Mucosa of stomach (tissue), 1 donor: ENCODE results near the gene BICC1.

Experiments used
- H3K27me3 ChIP-seq: one replicate; pipeline ENCODE4 v1.7.0; 2013; ENCODE audit warnings: mild to moderate bottlenecking, low read length; ENCODE audit not compliant: control insufficient read depth, insufficient read depth
- H3K36me3 ChIP-seq: one replicate; pipeline ENCODE4 v1.7.0; 2013; ENCODE audit warnings: low read length; ENCODE audit not compliant: control insufficient read depth, insufficient read depth
- H3K4me1 ChIP-seq: one replicate; pipeline ENCODE4 v1.7.0; 2013; ENCODE audit warnings: mild to moderate bottlenecking, low read length; ENCODE audit not compliant: control insufficient read depth, insufficient read depth
- H3K4me3 ChIP-seq: one replicate; pipeline ENCODE4 v1.7.0; 2013; ENCODE audit warnings: low read length
- H3K9ac ChIP-seq: one replicate; pipeline ENCODE4 v1.7.0; 2013; ENCODE audit warnings: mild to moderate bottlenecking, low read length, moderate library complexity
- H3K9me3 ChIP-seq: one replicate; pipeline ENCODE4 v1.7.0; 2013; ENCODE audit warnings: mild to moderate bottlenecking, low read length, moderate library complexity; ENCODE audit not compliant: control insufficient read depth
- donor health status: Pancreatic carcinoma.

Gene BICC1

DNA sequence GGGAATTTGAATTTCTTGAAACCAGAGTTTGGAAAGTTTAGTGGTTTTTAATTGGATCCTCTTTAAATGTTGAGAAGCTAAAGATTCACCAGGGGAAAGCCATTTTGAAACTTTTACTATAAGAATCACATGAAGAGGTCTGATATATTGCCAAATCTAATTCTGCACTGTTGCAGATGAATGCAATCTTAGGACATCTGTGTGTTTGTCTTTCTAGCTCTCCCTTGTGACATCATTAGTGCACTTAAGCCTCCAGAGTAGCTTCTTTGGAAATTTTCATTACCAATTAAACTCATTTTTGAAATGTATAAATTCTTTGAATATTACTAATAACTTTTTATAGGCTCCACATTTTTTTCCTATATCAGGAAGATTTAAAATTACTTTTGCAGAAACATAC is 160.2 kb downstream of the BICC1 start:
- no peaks in the 10 kb centered on the region for H3K9me3 ChIP-seq
- no peaks in the 10 kb centered on the region for H3K4me1 ChIP-seq
- H3K9ac ChIP-seq: no peak overlapping the region
- H3K27me3 ChIP-seq: no peaks in the 10 kb centered on the region
- H3K4me3 ChIP-seq: no peak overlapping the region
- no peaks in the 10 kb centered on the region for H3K36me3 ChIP-seq

DNA sequence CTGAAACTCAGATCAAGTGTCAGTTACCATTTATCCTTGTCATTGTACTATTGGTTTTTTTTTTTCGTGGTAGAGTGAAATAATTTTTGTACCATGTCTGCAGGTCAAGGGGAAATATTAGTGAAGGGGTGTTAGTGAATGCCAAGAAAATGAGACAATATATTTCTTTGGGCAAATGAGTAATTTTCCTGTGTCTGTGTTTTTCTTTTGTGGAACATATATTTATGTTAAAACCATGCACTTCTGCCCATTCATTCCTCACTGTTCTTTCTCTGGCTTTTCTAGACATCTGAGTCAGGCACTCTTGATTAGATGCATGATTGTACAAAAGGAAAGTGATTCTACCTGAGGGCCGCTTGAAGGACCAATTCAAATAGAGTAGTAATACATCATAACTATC is 161.6 kb downstream of the BICC1 start:
- Histone ChIP-seq H3K4me3 (no peak overlapping the region), H3K27me3 (no peaks in the 10 kb centered on the region), H3K9ac (no peak overlapping the region), H3K4me1 (no peaks in the 10 kb centered on the region), H3K36me3 (no peaks in the 10 kb centered on the region), H3K9me3 (no peaks in the 10 kb centered on the region)

DNA sequence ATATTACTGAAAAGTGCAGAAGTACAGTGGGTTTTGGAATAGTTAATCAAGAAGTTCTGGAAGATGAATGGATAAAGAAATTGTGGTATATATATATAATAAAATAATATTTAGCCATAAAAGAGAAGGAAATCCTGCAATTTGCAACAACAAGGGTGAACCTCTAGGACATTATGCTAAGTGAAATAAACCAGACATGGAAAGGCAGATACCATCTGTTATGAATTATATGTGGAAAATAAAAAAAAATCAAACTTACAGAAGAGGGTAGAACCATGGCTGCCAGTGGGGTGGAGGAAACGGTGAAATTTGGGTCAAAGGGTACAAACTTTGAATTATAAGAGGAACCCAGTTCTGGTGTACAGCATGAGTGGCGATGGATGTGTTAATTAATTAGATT is 162.6 kb downstream of the BICC1 start:
- Histone ChIP-seq H3K4me3 (no peak overlapping the region), H3K27me3 (no peaks in the 10 kb centered on the region), H3K9me3 (no peaks in the 10 kb centered on the region), H3K36me3 (no peaks in the 10 kb centered on the region), H3K4me1 (no peaks in the 10 kb centered on the region), H3K9ac (no peak overlapping the region)

DNA sequence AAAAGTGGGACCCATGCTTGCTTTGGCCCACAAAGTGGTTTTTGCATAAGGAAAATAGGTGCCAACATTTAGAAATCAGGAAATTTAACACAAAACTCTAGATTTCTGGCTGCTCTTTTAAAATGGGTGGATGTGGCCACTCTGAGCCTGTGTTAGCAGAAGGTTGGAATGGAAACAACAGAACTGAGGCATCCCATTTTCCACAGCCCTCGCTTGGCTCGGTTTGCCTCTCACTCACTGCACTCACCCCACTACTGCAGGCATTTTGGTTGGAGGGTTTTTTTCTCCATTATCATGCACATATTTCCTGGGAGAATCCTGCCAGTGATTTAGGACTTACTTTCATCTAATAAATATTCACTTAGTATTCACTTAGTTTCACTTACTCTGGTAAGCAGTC is 178.9 kb downstream of the BICC1 start:
- no peaks in the 10 kb centered on the region for H3K4me1 ChIP-seq
- H3K9me3 ChIP-seq: no peaks in the 10 kb centered on the region
- no peak overlapping the region for H3K9ac ChIP-seq
- no peak overlapping the region for H3K4me3 ChIP-seq
- H3K36me3 ChIP-seq: no peaks in the 10 kb centered on the region
- no peaks in the 10 kb centered on the region for H3K27me3 ChIP-seq

DNA sequence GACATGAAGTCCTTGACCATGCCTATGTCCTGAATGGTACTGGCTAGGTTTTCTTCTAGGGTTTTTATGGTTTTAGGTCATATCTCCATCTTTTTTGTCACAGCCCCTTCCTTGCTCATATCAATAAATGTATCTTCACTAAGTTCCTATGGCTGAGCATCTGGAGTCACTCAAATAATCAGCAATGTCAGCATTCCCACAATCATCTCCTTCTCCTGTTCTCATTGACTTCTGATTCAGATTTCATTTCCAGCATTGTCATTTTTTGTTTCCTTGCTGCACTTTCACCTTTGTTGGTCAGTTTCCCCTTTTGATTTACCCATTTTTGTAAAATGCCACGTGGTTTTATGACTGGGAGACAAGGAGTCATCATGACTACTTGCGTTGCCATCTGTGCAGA is 181.2 kb downstream of the BICC1 start:
- Histone ChIP-seq H3K27me3 (no peaks in the 10 kb centered on the region), H3K9me3 (no peaks in the 10 kb centered on the region), H3K9ac (no peak overlapping the region), H3K4me1 (no peaks in the 10 kb centered on the region), H3K4me3 (no peak overlapping the region), H3K36me3 (no peaks in the 10 kb centered on the region)

DNA sequence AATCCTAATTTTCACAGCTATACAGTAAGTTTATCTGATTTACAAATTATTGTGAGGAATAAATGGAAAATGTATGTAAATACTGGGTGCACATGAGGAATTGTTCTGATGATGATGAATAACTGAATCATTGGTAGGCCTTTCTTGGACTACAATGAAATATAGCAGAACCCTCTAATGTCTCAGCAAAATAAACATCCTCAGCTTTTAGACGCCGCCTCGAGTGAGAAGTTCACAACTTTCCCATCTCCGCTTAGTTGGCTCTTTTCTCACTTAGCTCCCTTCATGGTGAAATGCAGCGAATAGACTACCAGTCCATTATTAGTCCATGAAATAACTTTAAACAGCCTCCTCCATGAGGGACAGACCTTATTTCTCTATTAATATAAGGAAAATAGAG is 182.3 kb downstream of the BICC1 start:
- H3K4me3 ChIP-seq: no peak overlapping the region
- H3K27me3 ChIP-seq: no peaks in the 10 kb centered on the region
- H3K4me1 ChIP-seq: no peaks in the 10 kb centered on the region
- no peaks in the 10 kb centered on the region for H3K9me3 ChIP-seq
- H3K36me3 ChIP-seq: no peaks in the 10 kb centered on the region
- H3K9ac ChIP-seq: no peak overlapping the region

DNA sequence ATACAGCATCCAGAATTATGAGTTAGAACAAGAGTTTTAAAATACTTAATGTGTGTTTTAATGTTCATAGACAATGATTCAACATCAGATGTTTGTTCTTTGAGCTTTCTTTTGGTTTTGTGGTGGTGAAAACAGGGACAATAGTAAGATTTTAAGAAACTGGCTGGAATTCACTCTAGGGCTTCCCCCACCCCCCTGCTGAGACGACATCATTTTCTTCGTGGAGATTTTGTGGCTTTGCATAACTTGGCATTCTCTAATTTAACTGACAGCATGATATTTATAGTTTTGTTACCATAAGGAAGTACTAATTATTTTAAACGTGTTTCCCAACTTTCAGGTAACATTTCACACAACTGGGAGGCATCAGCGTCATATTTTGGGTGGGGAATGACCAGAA is 184.1 kb downstream of the BICC1 start:
- H3K4me3 ChIP-seq: no peak overlapping the region
- H3K4me1 ChIP-seq: no peaks in the 10 kb centered on the region
- no peak overlapping the region for H3K9ac ChIP-seq
- H3K27me3 ChIP-seq: no peaks in the 10 kb centered on the region
- H3K9me3 ChIP-seq: no peaks in the 10 kb centered on the region
- no peaks in the 10 kb centered on the region for H3K36me3 ChIP-seq

DNA sequence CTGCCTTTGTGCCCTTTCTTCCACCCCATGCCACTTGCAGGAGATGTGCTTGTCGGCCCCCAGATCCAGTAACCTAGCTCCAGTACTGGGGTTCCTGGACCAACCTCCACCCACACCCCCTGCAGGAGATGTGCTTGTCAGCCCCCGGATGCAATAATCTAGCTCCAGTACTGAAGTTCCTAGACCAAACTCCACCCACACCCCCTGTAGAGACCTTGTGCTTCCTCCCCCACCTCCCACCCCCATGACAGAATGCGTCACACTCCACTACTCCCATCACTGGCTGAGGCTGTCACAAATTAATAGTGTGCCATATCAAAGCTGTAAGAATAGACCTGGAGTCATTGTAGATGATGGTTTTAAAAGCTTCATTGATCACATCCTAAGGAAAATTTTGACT is 185.0 kb downstream of the BICC1 start:
- Histone ChIP-seq H3K36me3 (no peaks in the 10 kb centered on the region), H3K27me3 (no peaks in the 10 kb centered on the region), H3K9ac (no peak overlapping the region), H3K9me3 (no peaks in the 10 kb centered on the region), H3K4me1 (no peaks in the 10 kb centered on the region), H3K4me3 (no peak overlapping the region)

DNA sequence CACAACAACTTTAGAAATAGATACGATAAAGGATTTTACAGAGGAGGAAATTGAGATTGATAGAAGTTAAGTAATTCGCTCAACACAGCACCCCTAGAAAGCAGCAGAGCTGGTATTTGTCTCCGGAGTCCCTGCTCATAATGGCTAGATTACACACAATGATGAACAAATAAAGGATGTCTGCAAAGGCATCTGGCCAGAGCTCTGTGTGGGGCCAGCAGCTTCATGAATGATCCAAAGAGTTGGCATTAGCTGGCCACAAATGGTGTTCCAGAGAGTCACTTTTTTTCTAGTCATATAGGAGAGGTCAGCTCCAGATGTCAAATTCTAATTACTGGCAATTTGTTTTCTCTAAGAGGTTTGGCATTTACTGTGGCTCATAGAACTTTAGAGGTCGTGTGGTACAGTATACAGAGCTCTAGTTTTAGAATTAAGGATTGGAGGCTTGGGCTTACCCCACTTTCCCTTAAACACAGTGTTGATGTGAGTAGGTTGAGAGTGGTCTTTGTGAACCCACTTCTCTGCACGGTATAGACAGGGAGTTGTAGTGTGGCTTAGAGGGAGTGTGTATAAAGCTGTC is 186.2 kb downstream of the BICC1 start:
- Histone ChIP-seq H3K36me3 (no peaks in the 10 kb centered on the region), H3K4me1 (no peaks in the 10 kb centered on the region), H3K9ac (no peak overlapping the region), H3K9me3 (no peaks in the 10 kb centered on the region), H3K27me3 (no peaks in the 10 kb centered on the region), H3K4me3 (no peak overlapping the region)

DNA sequence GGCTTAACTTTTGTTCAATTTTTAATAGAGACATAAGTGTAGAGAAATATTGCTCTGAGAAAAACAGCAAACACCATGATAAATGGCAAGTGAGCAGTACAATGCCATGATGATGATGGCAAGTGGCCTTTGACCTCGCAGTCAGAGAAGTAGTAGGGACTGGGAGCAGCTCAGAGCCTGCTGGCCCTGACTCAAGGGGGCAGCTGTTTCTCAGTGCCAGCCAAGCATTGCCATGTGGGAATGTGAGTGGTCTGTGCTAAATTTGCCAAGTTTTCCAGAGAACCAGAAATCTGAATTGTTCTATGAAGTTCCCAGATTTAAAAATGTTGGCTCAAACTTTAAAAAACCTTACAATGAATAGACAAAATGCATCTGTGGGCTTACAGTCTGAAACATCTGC is 187.9 kb downstream of the BICC1 start:
- Histone ChIP-seq H3K27me3 (no peaks in the 10 kb centered on the region), H3K4me1 (no peaks in the 10 kb centered on the region), H3K4me3 (no peak overlapping the region), H3K9me3 (no peaks in the 10 kb centered on the region), H3K9ac (no peak overlapping the region), H3K36me3 (no peaks in the 10 kb centered on the region)

DNA sequence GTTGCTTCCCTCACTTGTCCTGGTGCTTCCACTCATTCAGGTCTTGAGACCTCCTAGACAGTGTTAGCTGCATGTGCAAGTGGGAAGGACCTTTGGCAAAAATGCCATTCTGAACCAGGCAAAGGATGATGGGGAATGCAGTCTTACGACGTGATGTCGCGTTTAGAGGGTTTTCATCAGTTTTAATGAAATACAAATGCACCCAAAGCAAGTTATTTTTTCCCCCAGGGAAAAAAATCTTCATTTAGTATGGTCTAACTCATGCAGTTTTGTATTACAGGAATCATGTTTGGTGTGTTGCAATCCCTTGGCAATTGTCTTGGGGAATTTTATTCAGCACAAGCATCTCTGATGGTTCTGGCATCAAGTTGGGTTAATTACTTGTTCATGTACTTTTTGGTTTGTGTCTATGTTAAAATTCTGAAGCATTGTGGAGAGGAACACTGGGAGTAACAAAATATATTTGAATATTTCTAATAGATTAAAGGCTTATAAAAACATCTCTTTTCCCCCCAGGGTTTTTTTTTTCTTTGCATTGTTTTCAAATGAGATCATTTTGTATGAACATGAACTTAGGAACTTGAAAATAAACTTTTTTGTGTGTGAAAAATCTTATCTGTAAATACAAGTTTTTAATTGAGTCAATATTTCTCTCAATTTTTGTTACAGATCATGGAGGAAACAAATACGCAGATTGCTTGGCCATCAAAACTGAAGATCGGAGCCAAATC is 188.9 kb downstream of the BICC1 start:
- Histone ChIP-seq H3K4me3 (no peak overlapping the region), H3K9ac (no peak overlapping the region), H3K27me3 (no peaks in the 10 kb centered on the region), H3K9me3 (no peaks in the 10 kb centered on the region), H3K36me3 (no peaks in the 10 kb centered on the region), H3K4me1 (no peaks in the 10 kb centered on the region)

DNA sequence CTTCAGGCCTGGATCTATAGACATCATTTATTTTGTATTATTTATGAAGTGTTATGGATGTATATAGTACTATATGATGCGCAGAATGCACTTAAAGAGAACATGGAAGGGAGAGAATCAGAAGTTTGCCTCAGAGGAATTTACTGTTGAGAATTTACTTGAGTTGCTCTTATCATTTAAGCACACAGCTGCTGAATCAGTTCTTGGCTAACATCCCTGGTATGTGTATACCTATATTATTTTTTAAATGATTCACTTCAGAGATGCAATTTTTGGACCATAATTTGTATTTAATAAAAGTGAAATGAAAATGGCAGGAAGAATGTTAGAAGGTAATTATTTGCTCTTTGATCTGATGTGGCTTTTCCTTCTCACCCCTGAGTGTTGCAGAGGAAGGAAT is 191.6 kb downstream of the BICC1 start:
- H3K4me1 ChIP-seq: no peaks in the 10 kb centered on the region
- H3K27me3 ChIP-seq: no peaks in the 10 kb centered on the region
- H3K4me3 ChIP-seq: no peak overlapping the region
- H3K9ac ChIP-seq: no peak overlapping the region
- no peaks in the 10 kb centered on the region for H3K36me3 ChIP-seq
- no peaks in the 10 kb centered on the region for H3K9me3 ChIP-seq
